Central memory CD8-positive, alpha-beta T cell (primary cell): Measurements from ENCODE around the gene PTPRQ.
"Not testable (repeated sequence)": the region's sequence is repeated elsewhere in the genome, so short reads cannot be mapped to it uniquely, and the experiment has no call there.

ENCODE experiments used
- ATAC-seq: fragments of 150-1000 bp; cut with Tn5 transposase; replicated peaks from 2 replicates; pipeline ENCODE4 v1.10.0; 2022; ENCODE audit warnings: mild to moderate bottlenecking, moderate FRiP score, moderate number of reproducible peaks; ENCODE audit not compliant: poor library complexity, severe bottlenecking; ENCODE audit errors: extremely low read depth
- DNase-seq, 2 donors: peaks; one replicate each; pipeline ENCODE4 v3.0.0; 2021; ENCODE audit warnings: low spot score in 2 of 2
- H3K27ac Mint-ChIP-seq: one replicate; pipeline ENCODE4 v1.8.0; 2022; ENCODE audit warnings: low read depth, mild to moderate bottlenecking, moderate library complexity, mixed read lengths
- H3K27me3 Mint-ChIP-seq: one replicate; pipeline ENCODE4 v1.8.0; 2022; ENCODE audit warnings: mixed read lengths
- H3K36me3 Mint-ChIP-seq: one replicate; pipeline ENCODE4 v1.8.0; 2022; ENCODE audit warnings: mild to moderate bottlenecking, moderate library complexity, mixed read lengths; ENCODE audit not compliant: insufficient read depth
- H3K4me1 Mint-ChIP-seq: one replicate; pipeline ENCODE4 v1.8.0; 2022; ENCODE audit warnings: mixed read lengths
- H3K4me3 Mint-ChIP-seq: one replicate; pipeline ENCODE4 v1.8.0; 2022; ENCODE audit warnings: mild to moderate bottlenecking, moderate library complexity, mixed read lengths
- H3K9me3 Mint-ChIP-seq: one replicate; pipeline ENCODE4 v1.8.0; 2022; ENCODE audit warnings: mixed read lengths

PTPRQ gene

DNA sequence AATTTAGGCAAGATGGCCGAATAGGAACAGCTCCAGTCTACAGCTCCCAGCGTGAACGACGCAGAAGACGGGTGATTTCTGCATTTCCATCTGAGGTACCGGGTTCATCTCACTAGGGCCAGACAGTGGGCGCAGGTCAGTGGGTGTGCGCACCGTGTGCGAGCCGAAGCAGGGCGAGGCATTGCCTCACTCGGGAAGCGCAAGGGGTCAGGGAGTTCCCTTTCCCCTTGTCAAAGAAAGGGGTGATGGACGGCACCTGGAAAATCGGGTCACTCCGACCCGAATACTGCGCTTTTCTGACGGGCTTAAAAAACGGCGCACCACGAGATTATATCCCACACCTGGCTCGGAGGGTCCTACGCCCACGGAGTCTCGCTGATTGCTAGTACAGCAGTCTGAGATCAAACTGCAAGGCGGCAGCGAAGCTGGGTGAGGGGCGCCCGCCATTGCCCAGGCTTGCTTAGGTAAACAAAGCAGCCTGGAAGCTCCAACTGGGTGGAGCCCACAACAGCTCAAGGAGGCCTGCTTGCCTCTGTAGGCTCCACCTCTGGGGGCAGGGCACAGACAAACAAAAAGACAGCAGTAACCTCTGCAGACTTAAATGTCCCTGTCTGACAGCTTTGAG lies 33.6 kb downstream of the PTPRQ start:
- DNase-seq, H3K27ac Mint-ChIP-seq, H3K27me3 Mint-ChIP-seq, H3K4me1 Mint-ChIP-seq, ATAC-seq, H3K4me3 Mint-ChIP-seq, H3K36me3 Mint-ChIP-seq, H3K9me3 Mint-ChIP-seq: not testable (repeated sequence)

DNA sequence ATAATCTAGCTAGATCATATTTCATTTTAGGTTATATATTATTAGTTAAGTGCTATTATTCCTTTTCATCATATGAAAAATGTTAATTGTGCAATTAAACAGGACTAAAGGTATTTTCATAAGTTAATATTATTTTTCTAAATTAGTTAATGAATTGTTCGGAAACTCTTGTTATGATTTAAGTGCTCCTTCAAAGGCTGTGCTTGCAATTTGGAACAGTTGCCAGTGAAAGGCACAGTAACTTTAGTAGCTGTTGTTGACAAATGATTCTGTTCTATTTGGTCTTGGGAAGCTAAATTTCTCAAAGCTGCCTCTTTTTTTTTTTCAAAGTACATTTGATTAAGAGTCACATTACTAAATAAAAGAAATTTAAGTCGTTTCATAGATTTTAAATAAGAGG lies 40.7 kb downstream of the PTPRQ start:
- ATAC-seq (no peak), DNase-seq (no peak)
- Mint-ChIP-seq H3K27ac (no peak overlapping the region), H3K4me1 (no peaks in the 10 kb centered on the region), H3K4me3 (no peak overlapping the region), H3K36me3 (peaks cover 2% of the 10 kb centered on the region), H3K27me3 (no peaks in the 10 kb centered on the region), H3K9me3 (peaks cover 6% of the 10 kb centered on the region)

DNA sequence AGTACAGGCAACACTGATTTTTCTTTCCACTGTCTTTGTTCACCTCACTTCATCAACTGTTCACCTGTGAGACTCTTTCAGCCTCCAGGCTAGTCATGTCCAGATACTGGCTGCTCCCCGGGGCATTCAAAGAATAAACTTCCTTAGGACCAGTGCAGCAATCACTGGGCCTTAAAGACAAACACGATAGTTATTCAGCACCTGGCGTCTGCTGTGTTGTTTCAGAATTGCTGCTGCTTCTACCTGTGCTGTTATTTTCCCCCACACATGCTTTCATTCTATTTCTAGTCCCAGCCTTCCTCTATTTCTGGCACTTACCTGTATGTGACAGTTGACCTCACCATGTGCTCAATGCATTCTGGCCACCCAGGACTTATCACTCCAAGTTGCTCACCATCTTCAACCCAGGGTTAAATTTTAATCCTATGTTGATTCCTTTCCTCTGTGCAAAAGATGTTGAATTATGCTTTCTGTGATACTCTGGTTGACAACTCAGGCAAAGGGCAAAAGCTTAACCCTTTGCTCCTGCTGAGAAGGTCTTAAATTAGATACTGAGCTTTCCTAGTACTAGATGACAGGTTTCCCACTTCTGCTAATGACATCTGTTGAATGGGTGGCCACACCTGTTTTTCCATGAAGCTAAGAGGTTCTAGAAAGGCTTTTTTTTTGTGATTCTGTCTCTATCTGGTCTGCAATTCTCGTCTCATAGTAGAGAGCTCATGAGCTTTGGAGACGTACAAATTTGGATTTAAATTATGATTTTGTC lies 41.4 kb downstream of the PTPRQ start:
- ATAC-seq, result no peak
- H3K36me3 Mint-ChIP-seq, result peaks cover 2% of the 10 kb centered on the region
- H3K4me1 Mint-ChIP-seq, result no peaks in the 10 kb centered on the region
- no peak overlapping the region for H3K4me3 Mint-ChIP-seq
- peaks cover 6% of the 10 kb centered on the region for H3K9me3 Mint-ChIP-seq
- no peaks in the 10 kb centered on the region for H3K27me3 Mint-ChIP-seq
- no peak overlapping the region for H3K27ac Mint-ChIP-seq
- DNase-seq, result no peak

DNA sequence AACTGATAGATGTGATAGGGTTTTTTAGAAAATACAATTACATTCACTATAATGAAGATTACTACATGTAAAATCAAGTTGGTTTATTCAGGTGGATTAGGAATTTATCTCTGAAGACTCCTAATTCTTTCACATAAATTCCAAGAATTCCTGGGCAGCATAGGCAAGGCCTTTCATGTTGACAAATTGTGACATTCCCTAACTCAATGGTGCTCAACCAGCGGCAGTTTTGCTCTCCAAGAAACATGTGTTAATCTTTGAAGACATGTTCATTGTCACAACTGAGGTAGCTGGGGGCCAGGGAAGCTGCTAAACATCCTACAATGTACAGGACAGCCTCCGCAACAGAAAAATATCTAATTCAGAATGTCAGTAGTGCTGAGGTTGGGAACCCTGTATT lies 46.3 kb downstream of the PTPRQ start:
- ATAC-seq, result no peak
- Mint-ChIP-seq H3K36me3 (peaks cover 3% of the 10 kb centered on the region), H3K27ac (no peak overlapping the region), H3K4me1 (no peaks in the 10 kb centered on the region), H3K27me3 (no peaks in the 10 kb centered on the region), H3K4me3 (no peak overlapping the region), H3K9me3 (peaks cover 3% of the 10 kb centered on the region)
- no peak for DNase-seq

- Mint-ChIP-seq H3K27ac (no peak overlapping the region), H3K36me3 (peaks cover 1% of the 10 kb centered on the region), H3K9me3 (no peaks in the 10 kb centered on the region), H3K4me3 (no peak overlapping the region), H3K4me1 (no peaks in the 10 kb centered on the region), H3K27me3 (no peaks in the 10 kb centered on the region)
- ATAC-seq (no peak), DNase-seq (no peak)
These were observed 47.1 kb downstream of the PTPRQ start for GRCh38 chr12:80491166-80491565.

DNA sequence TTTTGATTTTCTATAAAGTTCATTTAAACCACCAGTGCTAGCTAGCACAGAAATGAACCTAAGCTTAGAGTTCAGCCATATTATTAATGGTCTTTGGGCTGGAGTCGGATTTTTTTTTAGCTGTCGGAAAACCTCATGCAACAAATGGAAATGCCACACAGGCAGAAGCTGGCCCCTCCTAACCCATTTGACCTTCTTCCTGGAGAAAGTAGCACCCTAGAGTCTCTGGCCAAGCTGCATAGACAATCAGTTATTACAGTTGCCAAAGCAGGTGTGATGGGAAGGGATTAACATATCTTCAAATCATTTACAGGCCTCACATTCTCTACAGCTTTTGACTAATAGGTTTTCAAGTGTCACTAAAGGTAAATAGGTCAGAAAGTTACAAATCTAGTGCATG lies 49.4 kb downstream of the PTPRQ start:
- peaks cover 1% of the 10 kb centered on the region for H3K36me3 Mint-ChIP-seq
- no peak overlapping the region for H3K4me3 Mint-ChIP-seq
- no peaks in the 10 kb centered on the region for H3K27me3 Mint-ChIP-seq
- DNase-seq (no peak), ATAC-seq (no peak)
- H3K4me1 Mint-ChIP-seq, result no peaks in the 10 kb centered on the region
- peaks cover 6% of the 10 kb centered on the region for H3K9me3 Mint-ChIP-seq
- no peak overlapping the region for H3K27ac Mint-ChIP-seq

GRCh38 chr12:80494836-80495235 lies 50.8 kb downstream of the PTPRQ start:
- H3K27ac Mint-ChIP-seq, result no peak overlapping the region
- no peak overlapping the region for H3K4me3 Mint-ChIP-seq
- peaks cover 1% of the 10 kb centered on the region for H3K36me3 Mint-ChIP-seq
- DNase-seq (no peak), ATAC-seq (no peak)
- H3K27me3 Mint-ChIP-seq, result no peaks in the 10 kb centered on the region
- no peaks in the 10 kb centered on the region for H3K4me1 Mint-ChIP-seq
- peaks cover 6% of the 10 kb centered on the region for H3K9me3 Mint-ChIP-seq

DNA sequence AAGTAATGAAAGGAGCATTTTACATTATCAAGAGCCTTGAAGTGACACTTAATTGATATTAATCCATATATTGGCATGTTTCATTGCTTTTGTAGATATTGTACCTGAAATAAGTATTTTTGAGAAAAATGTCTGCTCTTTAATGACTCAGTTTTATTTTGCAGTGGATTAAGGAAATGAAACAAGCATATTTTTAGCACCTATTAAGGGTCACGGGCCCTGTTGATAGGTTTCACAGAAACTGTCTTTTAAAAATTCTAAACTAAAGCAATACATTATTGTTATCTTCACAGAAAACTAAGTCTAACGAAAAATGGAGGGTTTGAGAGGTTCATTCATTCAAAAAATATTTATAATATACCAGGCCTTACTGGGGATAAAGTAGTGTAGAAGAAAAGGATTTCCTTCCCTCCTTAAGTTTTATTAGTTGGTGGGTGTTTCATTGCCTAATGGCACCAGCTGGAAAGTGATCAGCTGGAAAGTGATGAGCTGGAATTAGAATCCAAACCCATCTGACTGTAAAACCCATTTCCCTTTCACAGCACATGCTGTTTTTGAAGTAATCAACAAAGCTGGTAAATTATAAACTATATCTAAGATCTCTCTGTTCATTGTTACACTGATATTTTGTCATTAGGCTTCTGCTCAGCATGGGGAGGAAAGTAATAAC lies 54.2 kb downstream of the PTPRQ start:
- DNase-seq (no peak), ATAC-seq (no peak)
- Mint-ChIP-seq H3K4me1 (no peaks in the 10 kb centered on the region), H3K27ac (no peak overlapping the region), H3K27me3 (no peaks in the 10 kb centered on the region), H3K36me3 (peaks cover 1% of the 10 kb centered on the region), H3K9me3 (peaks cover 6% of the 10 kb centered on the region), H3K4me3 (no peak overlapping the region)

- DNase-seq (no peak), ATAC-seq (no peak)
- Mint-ChIP-seq H3K27me3 (no peaks in the 10 kb centered on the region), H3K27ac (no peak overlapping the region), H3K4me1 (no peaks in the 10 kb centered on the region), H3K4me3 (no peak overlapping the region), H3K36me3 (no peaks in the 10 kb centered on the region), H3K9me3 (no peaks in the 10 kb centered on the region)
These were observed 60.5 kb downstream of the PTPRQ start for GRCh38 chr12:80504389-80505163.

- H3K4me1 Mint-ChIP-seq, result no peaks in the 10 kb centered on the region
- no peaks in the 10 kb centered on the region for H3K36me3 Mint-ChIP-seq
- H3K9me3 Mint-ChIP-seq, result peaks cover 14% of the 10 kb centered on the region
- H3K27ac Mint-ChIP-seq, result no peak overlapping the region
- ATAC-seq, result no peak
- H3K4me3 Mint-ChIP-seq, result no peak overlapping the region
- H3K27me3 Mint-ChIP-seq, result no peaks in the 10 kb centered on the region
- DNase-seq, result no peak
These were observed 65.9 kb downstream of the PTPRQ start for GRCh38 chr12:80509781-80510556.

GRCh38 chr12:80512781-80513180 lies 68.7 kb downstream of the PTPRQ start:
- ATAC-seq (no peak), DNase-seq (no peak)
- Mint-ChIP-seq H3K4me3 (no peak overlapping the region), H3K27ac (no peak overlapping the region), H3K4me1 (no peaks in the 10 kb centered on the region), H3K36me3 (no peaks in the 10 kb centered on the region), H3K27me3 (no peaks in the 10 kb centered on the region), H3K9me3 (peaks cover 23% of the 10 kb centered on the region)

DNA sequence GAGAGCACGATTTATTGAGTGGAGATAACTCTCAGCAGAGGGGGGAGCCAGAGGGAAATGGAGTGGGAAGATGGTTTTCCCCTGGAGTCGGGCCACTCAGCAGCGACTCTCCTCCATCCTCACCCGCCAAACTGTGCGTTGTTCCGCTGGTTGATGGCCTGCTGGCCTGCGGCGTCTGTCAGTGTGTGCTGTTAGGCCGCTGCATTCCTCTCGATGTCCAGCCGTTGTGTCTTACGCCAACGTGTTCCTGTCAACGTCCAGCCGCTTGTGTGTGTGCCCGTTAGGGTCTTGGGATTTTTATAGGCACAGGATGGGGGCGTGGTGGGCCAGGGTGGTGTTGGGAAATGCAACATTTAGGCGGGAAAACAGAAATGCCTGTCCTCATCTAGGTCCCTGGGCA lies 69.2 kb downstream of the PTPRQ start:
- Mint-ChIP-seq H3K4me1 (no peaks in the 10 kb centered on the region), H3K36me3 (no peaks in the 10 kb centered on the region), H3K4me3 (no peak overlapping the region), H3K27ac (no peak overlapping the region), H3K9me3 (peaks cover 27% of the 10 kb centered on the region), H3K27me3 (no peaks in the 10 kb centered on the region)
- ATAC-seq (no peak), DNase-seq (no peak)
